ENCODE data around the gene SLC35E1.

GRCh38 chr19:16621165-16621800, 49.1 kb upstream of the SLC35E1 start:
- no peak for TF ChIP-seq CTCF (IDR thresholded peaks at IDR 0.05)
- no peak for TF ChIP-seq POLR2AphosphoS5 (IDR thresholded peaks at IDR 0.05; ENCODE audit: low read depth, low read length)
